GM19395 (cell line): ENCODE results near the gene FER.
"Not testable (repeated sequence)": the region's sequence is repeated elsewhere in the genome, so short reads cannot be mapped to it uniquely, and the experiment has no call there.

Source experiments
- ATAC-seq: cut with Tn5 transposase; IDR thresholded peaks from one replicate; pipeline ENCODE4 v1.9.1; 2021; ENCODE audit warnings: mild to moderate bottlenecking, moderate library complexity; ENCODE audit not compliant: unreplicated experiment

The FER gene

DNA sequence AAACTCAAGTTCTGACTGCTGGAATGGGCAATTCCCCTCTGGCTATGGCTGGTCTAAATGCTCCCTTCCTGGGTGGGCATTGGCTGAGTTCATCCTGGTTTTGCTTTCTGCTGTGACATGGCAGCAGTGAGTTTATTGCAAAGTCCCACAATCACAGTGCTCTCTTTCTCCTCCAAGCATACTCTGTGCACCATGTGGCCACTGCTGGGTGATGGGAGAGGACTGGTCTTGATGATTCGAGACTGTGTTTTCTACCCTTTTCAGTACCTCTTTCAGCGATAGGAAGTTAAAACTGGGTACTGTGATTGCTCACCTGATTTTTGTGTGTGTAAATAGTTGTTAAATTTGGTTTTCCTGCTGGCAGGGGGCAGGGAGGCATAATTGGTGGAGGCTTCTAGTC, 49.7 kb downstream of the FER start:
- no peak for ATAC-seq

DNA sequence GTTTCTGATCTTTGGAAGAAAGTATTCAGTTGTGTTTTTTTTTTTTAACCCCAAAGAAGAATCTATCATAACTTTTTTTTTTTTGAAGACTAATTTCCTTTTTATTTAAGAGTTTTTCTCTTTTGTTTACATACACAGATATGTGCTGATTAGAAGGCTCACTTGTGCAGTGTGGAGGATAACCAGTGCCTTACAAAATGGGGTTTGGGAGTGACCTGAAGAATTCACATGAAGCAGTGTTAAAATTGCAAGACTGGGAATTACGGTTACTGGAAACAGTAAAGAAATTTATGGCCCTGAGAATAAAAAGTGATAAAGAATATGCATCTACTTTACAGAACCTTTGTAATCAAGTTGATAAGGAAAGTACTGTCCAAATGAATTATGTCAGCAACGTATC, 50.3 kb downstream of the FER start:
- ATAC-seq = no peak

DNA sequence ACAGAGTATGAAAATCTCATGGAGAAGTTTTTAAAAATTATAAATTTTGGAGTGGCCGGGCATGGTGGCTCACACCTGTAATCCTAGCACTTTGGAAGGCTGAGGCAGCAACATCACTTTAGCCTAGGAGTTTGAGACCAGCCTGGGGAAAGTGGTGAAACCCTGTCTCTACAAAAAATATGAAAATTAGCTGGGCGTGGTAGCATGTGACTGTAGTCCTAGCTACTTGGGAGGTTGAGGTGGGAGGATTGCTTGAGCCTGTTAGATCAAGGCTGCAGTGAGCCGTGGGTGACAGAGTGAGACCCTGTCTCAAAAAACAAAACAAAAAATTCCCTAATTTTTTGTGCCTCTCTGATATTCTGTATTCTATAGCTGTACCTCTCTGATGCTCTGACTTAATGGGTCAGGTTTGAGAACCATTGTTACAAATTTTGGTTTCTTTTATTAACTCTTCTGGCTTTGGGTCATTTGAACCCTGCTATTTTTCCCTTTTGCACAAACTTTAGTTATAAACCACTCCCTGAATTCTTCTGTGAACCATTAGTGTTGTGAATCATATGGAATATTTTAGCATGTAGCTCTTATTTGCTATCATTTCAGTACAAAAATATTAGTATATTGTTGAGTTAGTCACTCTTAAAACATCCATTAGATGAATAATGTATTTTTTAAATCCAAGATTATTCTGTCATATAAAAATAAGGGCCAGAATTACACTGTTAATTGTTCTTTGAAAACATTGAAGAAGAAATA, 51.0 kb downstream of the FER start:
- ATAC-seq = no peak

DNA sequence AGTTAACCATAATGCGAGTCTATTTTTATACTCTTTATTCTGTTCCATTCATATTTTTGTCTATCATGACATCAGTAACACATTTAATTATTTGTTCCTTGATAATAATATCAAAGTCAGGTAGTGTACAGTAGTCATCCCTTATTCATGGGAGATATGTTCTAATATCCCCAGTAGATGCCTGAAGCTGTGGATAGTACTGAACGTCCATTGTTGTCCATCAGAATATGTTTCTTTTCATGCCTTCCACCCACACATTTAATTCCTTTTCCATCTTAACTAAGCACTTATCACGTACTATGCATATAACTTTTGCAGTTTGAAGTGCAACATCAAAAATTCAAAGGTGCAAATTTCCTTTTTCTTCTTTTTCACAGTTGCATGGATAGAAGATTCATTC, 53.6 kb downstream of the FER start:
- no peak for ATAC-seq

DNA sequence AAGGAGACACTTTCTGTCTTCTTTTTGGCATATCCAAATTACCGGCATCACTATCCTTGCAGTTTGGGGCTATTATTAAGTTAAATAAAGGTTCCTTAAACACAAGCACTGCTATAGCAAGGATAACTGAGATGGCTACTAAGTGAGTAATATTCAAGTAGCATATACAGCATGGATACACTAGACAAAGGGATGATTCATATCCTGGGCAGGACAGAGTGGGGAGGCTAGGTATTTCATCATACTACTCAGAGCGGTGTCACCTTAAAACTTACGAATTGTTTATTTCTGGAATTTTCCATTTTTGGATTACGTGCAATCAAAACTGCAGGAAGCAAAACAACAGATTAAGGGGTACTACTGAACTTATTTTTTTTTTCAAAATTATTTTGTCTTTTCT, 54.1 kb downstream of the FER start:
- no peak for ATAC-seq

DNA sequence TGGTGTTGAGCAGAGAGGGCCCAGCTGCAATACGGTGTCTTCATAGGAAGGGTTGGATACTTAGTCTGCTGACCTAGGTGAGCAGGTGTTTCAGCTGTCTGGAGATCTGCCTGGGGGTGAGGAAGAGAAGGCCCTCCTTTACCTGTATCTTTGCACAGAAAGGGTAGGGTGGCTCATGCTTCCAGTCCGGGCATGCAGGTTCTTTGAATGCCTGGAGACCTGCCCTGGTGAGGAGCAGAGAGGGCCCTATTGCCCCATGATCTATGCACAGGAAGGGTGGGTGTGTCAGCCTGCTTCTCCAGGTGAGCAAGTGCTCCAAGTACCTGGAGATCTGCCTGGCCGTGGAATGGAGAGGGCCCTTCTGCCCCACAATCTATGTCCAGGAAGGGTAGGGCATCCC, 63.0 kb downstream of the FER start:
- ATAC-seq = no peak

DNA sequence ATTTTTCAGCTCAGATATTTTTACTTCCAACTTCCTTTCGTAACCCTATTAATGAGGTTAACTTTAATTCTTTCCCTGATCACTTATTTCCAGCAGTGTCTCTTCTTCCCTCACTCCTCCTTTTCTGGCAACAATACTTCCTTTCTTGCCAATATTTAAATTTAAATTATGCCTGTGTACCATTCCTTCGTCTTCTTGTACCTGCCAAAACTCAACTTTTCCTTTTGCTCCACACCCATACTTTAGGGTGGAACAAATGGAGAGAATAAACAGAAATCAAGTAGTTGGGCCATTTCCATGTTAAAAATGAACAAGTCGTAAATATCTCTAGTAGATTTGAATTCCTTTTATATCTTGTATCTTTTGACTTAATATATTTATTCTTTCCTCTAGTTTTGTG, 66.0 kb downstream of the FER start:
- no peak for ATAC-seq

DNA sequence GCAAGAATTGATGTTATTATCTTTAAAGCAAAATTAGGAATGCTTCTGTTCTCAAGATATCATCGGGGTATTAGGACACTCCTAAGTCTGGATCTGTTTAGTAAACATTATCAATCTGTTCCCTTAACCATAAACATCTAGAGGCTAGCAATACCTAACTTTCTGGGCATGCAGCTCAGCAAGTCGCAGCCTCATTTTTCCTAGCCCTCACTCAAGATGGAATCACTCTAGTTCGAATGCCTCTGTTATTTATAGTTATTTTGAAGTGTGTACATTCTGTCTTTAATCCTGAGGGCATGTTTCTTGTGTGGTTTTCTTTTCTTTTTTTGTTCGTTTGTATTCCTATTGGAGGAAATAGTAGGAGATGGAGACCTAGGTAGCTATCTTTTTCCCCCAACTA, 66.9 kb downstream of the FER start:
- no peak for ATAC-seq

DNA sequence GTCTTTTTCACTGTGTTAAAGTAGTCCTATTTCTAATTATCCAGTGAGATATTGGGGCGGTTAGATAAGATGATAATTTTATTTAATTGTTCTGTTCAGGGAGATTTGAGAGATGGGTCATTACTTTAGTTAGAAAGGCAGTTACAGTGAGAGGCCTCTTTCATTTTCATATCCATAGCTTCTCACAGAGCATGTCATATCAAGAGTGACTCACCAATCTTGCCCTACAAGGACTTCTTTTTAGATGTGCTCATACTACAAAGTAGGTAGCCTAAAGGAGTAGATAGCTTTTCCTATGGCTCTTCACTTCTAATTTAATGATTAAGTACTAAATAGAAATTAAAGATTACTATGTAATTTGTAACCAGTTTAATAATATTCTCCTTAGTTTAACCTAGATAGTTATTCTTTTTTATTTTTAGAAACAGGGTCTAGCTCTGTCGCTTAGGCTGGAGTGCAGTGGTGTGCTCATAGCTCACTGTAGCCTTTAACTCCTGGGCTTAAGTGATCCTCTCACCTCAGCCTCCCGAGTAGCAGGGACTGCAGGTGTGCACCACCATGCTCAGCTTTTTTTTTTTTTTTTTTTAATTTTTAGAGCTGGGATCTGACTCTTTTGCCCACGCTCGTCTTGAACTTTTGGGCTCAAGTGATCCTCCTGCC, 71.0 kb downstream of the FER start:
- ATAC-seq = peak; percentile 99

DNA sequence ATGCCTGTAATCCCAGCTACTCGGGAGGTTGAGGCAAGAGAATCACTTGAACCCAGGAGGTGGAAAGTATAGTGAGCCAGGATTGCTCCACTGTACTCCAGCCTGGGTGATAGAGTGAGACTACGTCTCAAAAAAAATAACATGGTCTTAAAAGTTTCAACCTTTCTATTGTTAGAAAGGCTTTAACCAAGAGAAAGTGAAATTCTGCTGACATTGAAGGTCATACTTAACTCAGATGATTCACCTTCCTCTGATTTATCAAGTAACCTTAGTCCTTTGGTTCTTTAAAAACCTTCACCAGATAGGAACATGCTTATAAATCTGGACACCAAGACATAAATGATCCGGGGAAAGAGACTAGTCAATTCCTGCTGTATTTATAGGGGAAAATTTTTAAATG, 73.3 kb downstream of the FER start:
- no peak for ATAC-seq

DNA sequence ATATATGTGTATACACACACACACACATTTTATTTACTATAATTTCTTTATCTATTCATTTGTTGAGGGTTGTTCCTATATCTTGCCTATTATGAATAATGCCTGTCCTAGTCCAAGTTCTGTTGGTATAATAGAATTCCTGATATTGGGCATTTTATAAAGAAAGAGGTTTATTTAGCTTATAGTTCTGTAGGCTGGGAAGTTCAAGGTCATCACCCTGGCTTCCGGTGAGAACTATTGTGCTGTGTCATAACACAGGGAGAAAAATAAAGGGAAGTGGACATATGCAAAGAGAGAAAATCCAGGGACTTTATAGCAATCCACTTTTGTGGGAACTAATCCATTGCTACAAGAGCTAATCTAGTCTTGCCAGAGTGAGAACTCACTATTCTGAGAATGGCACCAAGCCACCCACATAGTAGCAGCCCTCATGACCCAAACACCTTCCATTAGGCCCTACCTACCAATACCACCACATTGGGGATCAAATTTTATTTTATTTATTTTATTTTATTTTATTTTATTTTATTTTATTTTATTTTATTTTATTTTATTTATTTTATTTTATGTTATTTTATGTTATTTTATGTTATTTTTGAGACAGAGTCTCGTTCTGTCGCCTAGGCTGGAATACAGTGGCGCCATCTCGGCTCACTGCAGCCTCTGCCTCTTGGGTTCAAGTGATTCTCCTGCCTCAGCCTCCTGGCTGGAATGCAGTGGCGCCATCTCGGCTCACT, 74.7 kb downstream of the FER start:
- no peak for ATAC-seq

DNA sequence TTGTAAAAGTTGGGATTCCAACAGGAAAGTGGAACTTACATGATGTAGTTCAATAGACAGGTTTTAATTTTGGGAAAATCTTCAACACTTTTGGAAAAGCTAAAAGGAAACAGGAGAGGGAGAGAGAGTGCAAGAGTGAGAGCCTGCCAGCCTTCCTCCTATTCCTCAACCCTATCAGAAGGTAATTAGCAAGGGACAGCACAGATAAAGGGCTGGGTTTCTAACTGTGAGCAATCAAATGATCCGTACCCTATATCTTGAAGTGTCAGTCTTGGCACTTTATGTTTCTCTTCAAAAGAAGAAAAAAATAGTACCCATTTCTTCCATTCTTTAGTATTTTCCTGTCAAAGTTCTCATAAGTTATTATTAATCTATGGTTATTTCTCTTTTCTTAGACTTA, 79.4 kb downstream of the FER start:
- no peak for ATAC-seq

DNA sequence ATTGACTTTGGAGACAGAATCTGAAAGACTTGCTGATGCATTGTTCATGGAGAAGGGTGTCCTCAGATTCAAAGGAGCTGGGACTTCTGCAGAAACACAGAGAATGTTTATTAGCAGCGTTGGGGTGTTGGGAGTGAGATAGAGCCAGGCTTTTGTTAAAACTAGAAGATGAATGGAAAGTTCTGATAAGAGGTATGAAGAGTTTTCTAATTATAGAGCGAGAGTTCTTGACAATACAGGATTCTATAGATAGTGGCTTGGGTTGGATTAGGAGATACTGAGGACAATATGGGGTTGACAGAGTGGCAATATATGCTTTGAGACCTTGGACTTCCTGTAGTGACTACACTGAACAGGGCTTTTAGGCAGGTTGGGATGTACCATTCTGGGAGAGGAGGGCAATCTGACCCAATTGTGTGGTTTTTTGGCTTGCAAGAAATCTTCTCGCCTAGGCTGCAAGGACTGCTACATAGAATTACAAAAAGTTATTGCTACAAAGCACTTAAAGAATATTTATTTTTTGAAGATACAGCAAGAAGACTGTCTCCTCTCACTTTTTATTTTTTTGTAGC, 83.1 kb downstream of the FER start:
- no peak for ATAC-seq

DNA sequence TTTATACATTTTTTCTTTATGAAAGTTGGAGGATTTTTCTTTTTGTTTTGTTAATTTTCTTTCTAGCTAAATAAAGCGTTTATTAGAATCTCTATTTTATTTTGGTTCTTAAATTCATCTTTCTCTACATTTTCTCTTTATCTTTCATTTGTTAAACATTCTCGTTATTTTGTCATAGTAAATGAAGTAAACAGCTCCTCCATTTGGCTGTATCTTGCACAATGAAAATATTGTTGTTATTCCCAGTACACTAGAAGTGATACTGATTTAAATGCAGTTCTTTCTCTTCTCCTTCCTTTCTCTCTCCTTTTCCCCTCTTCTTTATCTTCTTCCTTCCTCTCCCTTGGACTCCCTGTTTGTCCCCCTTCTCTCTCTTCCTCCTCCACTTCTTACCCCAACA, 88.8 kb downstream of the FER start:
- no peak for ATAC-seq

DNA sequence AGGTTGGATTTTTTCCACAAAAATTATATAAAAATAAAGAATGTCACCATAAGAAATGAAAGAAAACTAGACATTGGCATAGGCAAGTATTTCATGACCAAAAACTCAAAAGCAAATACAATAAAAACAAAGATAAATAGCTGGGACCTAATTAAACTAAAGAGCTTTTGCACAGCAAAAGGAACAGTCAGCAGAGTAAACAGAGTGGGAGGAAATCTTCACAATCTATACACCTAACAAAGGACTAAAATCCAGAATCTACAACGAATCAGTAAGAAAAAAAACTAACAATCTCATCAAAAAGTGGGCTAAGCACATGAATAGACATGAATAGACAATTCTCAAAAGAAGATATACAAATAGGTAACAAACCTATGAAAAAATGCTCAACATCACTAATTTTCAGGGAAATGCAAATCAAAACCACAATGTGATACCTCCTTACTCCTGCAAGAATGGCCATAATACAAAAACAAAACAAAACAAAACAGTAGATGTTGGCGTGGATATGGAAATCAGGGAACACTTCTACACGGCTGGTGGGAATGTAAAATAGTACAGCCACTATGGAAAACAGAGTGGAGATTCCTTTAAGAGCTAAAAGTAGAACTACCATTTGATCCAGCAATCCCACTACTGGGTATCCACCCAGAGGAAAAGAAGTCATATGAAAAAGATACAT, 94.7 kb downstream of the FER start:
- ATAC-seq = not testable (repeated sequence)

DNA sequence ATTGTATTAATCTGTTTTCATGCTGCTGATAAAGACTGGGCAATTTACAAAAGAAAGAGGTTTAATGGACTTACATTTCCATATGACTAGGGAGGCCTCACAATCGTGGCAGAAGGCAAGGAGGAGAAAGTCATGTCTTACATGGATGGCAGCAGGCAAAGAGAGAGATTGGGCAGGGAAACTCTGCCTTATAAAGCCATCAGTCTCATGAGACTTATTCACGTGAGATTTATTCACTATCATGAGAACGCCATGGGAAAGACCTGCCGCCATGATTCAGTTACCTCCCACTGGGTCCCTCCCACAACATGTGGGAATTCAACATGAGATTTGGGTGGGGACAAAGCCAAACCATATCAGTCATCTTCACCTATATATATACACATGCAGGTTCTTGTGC, 103.4 kb downstream of the FER start:
- not testable (repeated sequence) for ATAC-seq

DNA sequence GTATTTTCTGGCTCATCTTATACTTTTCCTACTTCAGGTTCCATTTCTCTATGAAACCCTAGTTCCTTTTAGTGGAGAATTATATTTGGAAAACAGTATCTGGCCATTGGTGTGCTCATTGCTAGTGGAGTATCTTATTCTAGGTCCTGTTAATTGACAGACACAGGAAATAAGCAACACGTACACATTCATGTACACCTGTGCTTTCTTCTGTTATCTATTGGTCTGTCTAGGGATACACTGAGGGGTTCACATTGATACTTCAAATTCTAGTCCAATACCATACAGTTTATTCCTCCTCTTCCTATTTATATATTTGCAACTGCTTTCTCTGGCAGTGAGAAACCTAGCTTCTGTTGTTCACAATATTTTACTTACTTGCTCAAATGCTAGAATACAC, 110.2 kb downstream of the FER start:
- peak; percentile 50 for ATAC-seq

DNA sequence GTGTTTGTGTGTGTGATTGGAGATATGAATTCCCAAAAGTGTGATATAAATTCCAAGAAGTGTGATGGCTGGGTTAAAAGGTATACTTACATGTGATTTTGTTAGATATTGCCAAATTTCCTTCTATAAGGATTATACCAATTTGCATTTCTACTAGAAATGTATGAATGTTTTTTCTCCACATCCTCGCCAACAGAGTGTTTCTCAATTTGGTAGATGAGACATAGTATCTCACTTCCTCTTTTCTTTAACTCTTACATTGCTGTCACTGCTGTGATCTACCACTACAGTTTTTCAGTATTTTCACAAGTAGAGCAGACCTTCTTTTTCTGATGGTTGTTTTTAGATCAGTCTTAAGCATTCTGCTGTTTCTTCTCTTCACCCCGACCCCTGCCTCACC, 111.3 kb downstream of the FER start:
- peak; percentile 98 for ATAC-seq

DNA sequence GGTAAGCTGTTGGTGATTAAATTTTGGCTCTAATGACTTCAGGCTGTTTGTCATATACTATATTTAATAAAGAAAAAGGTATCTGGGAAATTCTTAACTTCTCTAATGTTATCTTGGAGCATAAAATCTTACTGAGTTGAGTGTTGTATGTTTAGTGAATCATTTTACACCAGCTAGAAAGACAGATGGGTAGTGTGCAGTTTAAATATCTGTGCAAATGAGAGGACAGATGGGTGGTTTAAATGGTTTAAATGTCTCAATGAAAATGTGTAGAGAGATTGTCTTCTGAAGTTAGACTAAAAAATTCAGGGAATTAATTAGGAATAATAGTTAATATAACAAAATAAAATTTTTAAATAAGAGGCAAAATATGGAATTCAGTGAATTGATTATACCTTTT, 114.5 kb downstream of the FER start:
- ATAC-seq = no peak

DNA sequence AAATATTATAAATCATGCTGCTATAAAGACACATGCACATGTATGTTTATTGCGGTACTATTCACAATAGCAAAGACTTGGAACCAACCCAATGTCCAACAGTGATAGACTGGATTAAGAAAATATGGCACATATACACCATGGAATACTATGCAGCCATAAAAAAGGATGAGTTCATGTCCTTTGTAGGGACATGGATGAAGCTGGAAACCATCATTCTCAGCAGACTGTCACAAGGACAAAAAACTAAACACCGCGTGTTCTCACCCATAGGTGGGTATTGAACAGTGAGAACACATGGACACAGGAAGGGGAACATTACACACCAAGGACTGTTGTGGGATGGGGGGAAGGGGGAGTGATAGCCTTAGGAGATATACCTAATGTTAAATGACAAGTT, 118.4 kb downstream of the FER start:
- ATAC-seq = not testable (repeated sequence)

DNA sequence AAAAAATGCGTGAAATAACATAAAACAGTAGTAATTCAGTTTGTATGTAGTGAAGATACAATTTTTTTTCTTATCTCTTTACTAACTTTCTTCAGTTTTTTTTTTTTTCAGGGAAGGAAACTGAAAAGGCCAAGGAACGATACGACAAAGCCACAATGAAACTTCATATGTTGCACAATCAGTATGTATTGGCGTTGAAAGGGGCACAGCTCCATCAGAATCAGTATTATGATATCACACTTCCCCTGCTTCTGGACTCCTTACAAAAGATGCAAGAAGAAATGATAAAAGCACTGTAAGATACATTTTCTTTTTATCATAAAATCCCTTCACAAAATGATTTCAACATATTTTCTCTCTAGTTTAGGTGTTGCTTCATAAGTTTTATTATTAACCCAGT, 120.0 kb downstream of the FER start:
- ATAC-seq = no peak
